Endodermal cell (in vitro differentiated cells): Measurements from ENCODE around the gene CDRT4. TPM values are rescaled to one million over a fixed set of nuclear protein-coding genes. Genes with fewer than 3 reads are reported as not detected.

Experiments used
- DNase-seq: peaks from one replicate; pipeline ENCODE4 v3.0.0-alpha.2; 2017
- H3K27ac ChIP-seq: 2 replicates; pipeline ENCODE4 v1.5.1; 2013; ENCODE audit warnings: mild to moderate bottlenecking, low read depth, low read length, moderate library complexity
- H3K27me3 ChIP-seq: 2 replicates; pipeline ENCODE4 v1.6.1; 2013; ENCODE audit warnings: mild to moderate bottlenecking, low read length, moderate library complexity; ENCODE audit not compliant: insufficient read depth, control insufficient read depth, poor library complexity, severe bottlenecking
- H3K36me3 ChIP-seq: 2 replicates; pipeline ENCODE4 v1.7.0; 2013; ENCODE audit warnings: mild to moderate bottlenecking, low read length, moderate library complexity; ENCODE audit not compliant: control insufficient read depth, insufficient read depth
- H3K4me1 ChIP-seq: one replicate; pipeline ENCODE4 v1.7.0; 2013; ENCODE audit warnings: low read length; ENCODE audit not compliant: control insufficient read depth, insufficient read depth
- H3K4me3 ChIP-seq: 2 replicates; pipeline ENCODE4 v1.5.1; 2013; ENCODE audit warnings: mild to moderate bottlenecking, low read length, moderate library complexity
- H3K9ac ChIP-seq: 2 replicates; pipeline ENCODE4 v1.6.1; 2013; ENCODE audit warnings: mild to moderate bottlenecking, low read length, moderate library complexity; ENCODE audit not compliant: poor library complexity, severe bottlenecking; ENCODE audit errors: extremely low read depth
- H3K9me3 ChIP-seq: 2 replicates; pipeline ENCODE4 v1.6.1; 2013; ENCODE audit warnings: mild to moderate bottlenecking, low read length, moderate library complexity; ENCODE audit not compliant: control insufficient read depth
- H3K27ac Mint-ChIP-seq: 2 replicates; pipeline ENCODE4 v1.8.0; 2020; ENCODE audit warnings: mixed read lengths
- H3K27me3 Mint-ChIP-seq: 2 replicates; pipeline ENCODE4 v1.8.0; 2021; ENCODE audit warnings: mild to moderate bottlenecking, mixed read lengths; ENCODE audit not compliant: insufficient read depth
- H3K36me3 Mint-ChIP-seq: 2 replicates; pipeline ENCODE4 v1.8.0; 2020; ENCODE audit warnings: low read depth, mixed read lengths
- H3K4me1 Mint-ChIP-seq: 2 replicates; pipeline ENCODE4 v1.8.0; 2020; ENCODE audit warnings: mixed read lengths
- H3K4me3 Mint-ChIP-seq: 2 replicates; pipeline ENCODE4 v1.8.0; 2020; ENCODE audit warnings: mild to moderate bottlenecking, moderate library complexity, mixed read lengths
- H3K9me3 Mint-ChIP-seq: 2 replicates; pipeline ENCODE4 v1.8.0; 2020; ENCODE audit warnings: mild to moderate bottlenecking, mixed read lengths
- CTCF ChIP-seq: fragments of 200-600 bp; sonication (generic); conservative IDR thresholded peaks from 2 replicates; pipeline ENCODE4 v1.5.0; 2021; ENCODE audit warnings: antibody characterized with exemption, mild to moderate bottlenecking
- WGBS, 2 experiments: methylation state at CpG; one replicate each; pipeline versions ENCODE4 v1.1.5 to v1.1.7; 2013; ENCODE audit warnings: missing lambda C conversion rate in 2 of 2, mixed read lengths in 1 of 2; ENCODE audit not compliant: insufficient coverage in 1 of 2, insufficient read length in 1 of 2; 5-methylcytosine and 5-hydroxymethylcytosine counted together
- total RNA-seq, 2 donors: library from RNA; stranded (reverse); fragmentation: NEBNext Ultra II Directional in 1 of 2; extraction: Animal tissue kit (Norgen Biotek cat#: 25700) in 1 of 2; gene quantifications; 2 replicates in 1 of 2; 3 replicates in 1 of 2; pipeline ENCODE4 v1.2.1, GENCODE V29; 2021

The CDRT4 gene
- total RNA-seq, 2 donors from 2014 or later, result 16.4 to 39.7 TPM

- H3K36me3 ChIP-seq, result peaks cover 96% of the 10 kb centered on the region
- no peaks in the 10 kb centered on the region for H3K4me1 ChIP-seq
- no peak overlapping the region for H3K9ac ChIP-seq
- DNase-seq, result peak; percentile 30
- H3K4me1 Mint-ChIP-seq, result no peaks in the 10 kb centered on the region
- no peaks in the 10 kb centered on the region for H3K27me3 Mint-ChIP-seq
- no peak overlapping the region for H3K4me3 ChIP-seq
- H3K9me3 ChIP-seq, result no peaks in the 10 kb centered on the region
- no peak overlapping the region for H3K27ac ChIP-seq
- peaks cover 78% of the 10 kb centered on the region for H3K36me3 Mint-ChIP-seq
- no peaks in the 10 kb centered on the region for H3K9me3 Mint-ChIP-seq
- no peak overlapping the region for H3K4me3 Mint-ChIP-seq
- peak overlapping the region; percentile 55 for H3K27ac Mint-ChIP-seq
- TF ChIP-seq CTCF, result no peak
- no peaks in the 10 kb centered on the region for H3K27me3 ChIP-seq
- 98% methylated on average over 9 of the region's 9 CpGs for WGBS, 2 experiments
These were observed 46.5 kb upstream of the CDRT4 start for GRCh38 chr17:15513856-15514459.

- Mint-ChIP-seq H3K9me3 (no peaks in the 10 kb centered on the region), H3K36me3 (peaks cover 80% of the 10 kb centered on the region), H3K27ac (no peak overlapping the region), H3K27me3 (no peaks in the 10 kb centered on the region), H3K4me1 (no peaks in the 10 kb centered on the region), H3K4me3 (no peak overlapping the region)
- Histone ChIP-seq H3K36me3 (peaks cover 96% of the 10 kb centered on the region), H3K27ac (no peak overlapping the region), H3K4me1 (no peaks in the 10 kb centered on the region), H3K27me3 (no peaks in the 10 kb centered on the region), H3K4me3 (no peak overlapping the region), H3K9me3 (no peaks in the 10 kb centered on the region), H3K9ac (no peak overlapping the region)
- no peak for TF ChIP-seq CTCF
- DNase-seq, result no peak
- 96 to 99% methylated on average over 4 to 6 of the region's 6 CpGs for WGBS, 2 experiments
These were observed 45.8 kb upstream of the CDRT4 start for GRCh38 chr17:15513058-15513791.

GRCh38 chr17:15512071-15512709 is 44.8 kb upstream of the CDRT4 start:
- Mint-ChIP-seq H3K4me1 (no peaks in the 10 kb centered on the region), H3K36me3 (peaks cover 82% of the 10 kb centered on the region), H3K4me3 (no peak overlapping the region), H3K27ac (no peak overlapping the region), H3K27me3 (no peaks in the 10 kb centered on the region), H3K9me3 (no peaks in the 10 kb centered on the region)
- no peak overlapping the region for H3K9ac ChIP-seq
- WGBS, 2 experiments, result 88 to 96% methylated on average over 1 to 2 of the region's 4 CpGs
- H3K9me3 ChIP-seq, result no peaks in the 10 kb centered on the region
- TF ChIP-seq CTCF, result no peak
- no peak overlapping the region for H3K4me3 ChIP-seq
- H3K4me1 ChIP-seq, result no peaks in the 10 kb centered on the region
- H3K36me3 ChIP-seq, result peaks cover 95% of the 10 kb centered on the region
- DNase-seq, result peak; percentile 7
- H3K27me3 ChIP-seq, result no peaks in the 10 kb centered on the region
- no peak overlapping the region for H3K27ac ChIP-seq
